B cell (primary cell): ENCODE data around the gene NOTCH4. TPM values are rescaled to one million over a fixed set of nuclear protein-coding genes. Genes with fewer than 3 reads are reported as not detected.

Source experiments
- ATAC-seq: fragments of 200-7000 bp; cut with Tn5 transposase; one replicate; pipeline ENCODE4 v1.10.0; 2021; ENCODE audit warnings: low read depth, mild to moderate bottlenecking, moderate number of reproducible peaks, moderate library complexity
- CTCF ChIA-PET: fragments of 350-600 bp; sonication (Branson Sonifier 250); formaldehyde crosslinking; loops from one replicate; lab custom pipeline; 2021; ENCODE audit warnings: antibody characterized with exemption, inconsistent platforms; lab: Charles Lee
- POLR2A ChIA-PET: fragments of 350-600 bp; sonication (Branson Sonifier 250); formaldehyde crosslinking; loops from one replicate; lab custom pipeline; 2021; ENCODE audit warnings: antibody characterized with exemption; lab: Charles Lee
- DNase-seq: peaks from one replicate; pipeline ENCODE4 v3.0.0; 2013
- H2AFZ ChIP-seq: 2 replicates; pipeline ENCODE4 v1.6.1; 2012; ENCODE audit warnings: mild to moderate bottlenecking, low read depth, low read length; ENCODE audit not compliant: insufficient read depth, poor library complexity, severe bottlenecking
- H3K27ac ChIP-seq, 2 donors: 1 replicate in 1 of 2; 2 replicates in 1 of 2; pipeline ENCODE4 v1.5.1; 2012 to 2013; ENCODE audit warnings: low read length in 2 of 2, mild to moderate bottlenecking in 2 of 2, moderate library complexity in 1 of 2
- H3K27me3 ChIP-seq, 4 experiments: fragments of 200-600 bp in 1 of 4; sonication (generic) in 1 of 4; replicated peaks in 1 of 4; 1 replicate in 2 of 4; 2 replicates in 2 of 4; pipeline versions ENCODE4 v1.6.1 to v1.7.0; 2013 to 2016; ENCODE audit warnings: low read length in 3 of 4, mild to moderate bottlenecking in 2 of 4, mixed read lengths in 1 of 4, moderate library complexity in 1 of 4; ENCODE audit not compliant: insufficient read depth in 4 of 4, control insufficient read depth in 3 of 4; ENCODE audit errors: control extremely low read depth in 1 of 4
- H3K36me3 ChIP-seq, 2 experiments: replicated peaks in 1 of 2; 1 replicate in 1 of 2; 2 replicates in 1 of 2; pipeline versions ENCODE4 v1.6.1 to v1.7.1; 2013; ENCODE audit warnings: low read length in 1 of 2; ENCODE audit not compliant: insufficient read depth in 2 of 2, control insufficient read depth in 1 of 2; ENCODE audit errors: control extremely low read depth in 1 of 2, extremely low read depth in 1 of 2
- H3K4me1 ChIP-seq, 2 donors: fragments of 200-600 bp in 1 of 2; sonication (generic) in 1 of 2; 1 replicate in 1 of 2; 2 replicates in 1 of 2; pipeline versions ENCODE4 v1.5.1 to v1.6.1; 2013 to 2017; ENCODE audit warnings: low read length in 2 of 2; ENCODE audit not compliant: control insufficient read depth in 2 of 2, insufficient read depth in 2 of 2
- H3K4me2 ChIP-seq: replicated peaks from 2 replicates; pipeline ENCODE3; 2012; ENCODE audit warnings: mild to moderate bottlenecking, low read depth, low read length; ENCODE audit not compliant: poor library complexity, severe bottlenecking
- H3K4me3 ChIP-seq, 5 experiments: fragments of 200-600 bp in 1 of 5; sonication (generic) in 1 of 5; 1 replicate in 3 of 5; 2 replicates in 2 of 5; pipeline versions ENCODE4 v1.5.1 to v1.7.0; 2011 to 2016; ENCODE audit warnings: low read length in 4 of 5, mild to moderate bottlenecking in 4 of 5, low read depth in 2 of 5, control low read depth in 1 of 5, moderate library complexity in 1 of 5; ENCODE audit not compliant: insufficient read depth in 1 of 5; ENCODE audit errors: control extremely low read depth in 1 of 5, extremely low read depth in 1 of 5
- H3K79me2 ChIP-seq: fragments of 200-600 bp; sonication (generic); one replicate; pipeline ENCODE4 v1.6.0; 2016; ENCODE audit warnings: low read length; ENCODE audit not compliant: control insufficient read depth, insufficient read depth
- H3K9ac ChIP-seq: fragments of 200-600 bp; sonication (generic); 2 replicates; pipeline ENCODE4 v1.6.1; 2017; ENCODE audit warnings: mild to moderate bottlenecking, low read length, moderate library complexity
- H3K9me3 ChIP-seq, 3 donors: one replicate each; pipeline versions ENCODE4 v1.6.1 to v1.7.1; 2013; ENCODE audit warnings: low read length in 2 of 3; ENCODE audit not compliant: control insufficient read depth in 2 of 3, insufficient read depth in 1 of 3; ENCODE audit errors: control extremely low read depth in 1 of 3
- H4K20me1 ChIP-seq: 2 replicates; pipeline ENCODE4 v1.6.0; 2012; ENCODE audit warnings: mild to moderate bottlenecking, low read length; ENCODE audit not compliant: insufficient read depth, control insufficient read depth, poor library complexity, severe bottlenecking
- H3K27ac Mint-ChIP-seq: one replicate; pipeline ENCODE4 v1.8.0; 2021; ENCODE audit warnings: mixed read lengths
- H3K27me3 Mint-ChIP-seq: one replicate; pipeline ENCODE4 v1.8.0; 2021; ENCODE audit warnings: mixed read lengths
- H3K4me1 Mint-ChIP-seq: one replicate; pipeline ENCODE4 v1.8.0; 2021; ENCODE audit warnings: mixed read lengths
- H3K4me3 Mint-ChIP-seq: one replicate; pipeline ENCODE4 v1.8.0; 2021; ENCODE audit warnings: mixed read lengths
- H3K9me3 Mint-ChIP-seq: one replicate; pipeline ENCODE4 v1.8.0; 2022; ENCODE audit warnings: mixed read lengths; ENCODE audit not compliant: insufficient read depth
- EZH2 ChIP-seq: IDR thresholded peaks from 2 replicates; pipeline ENCODE4 v1.6.1; 2012; ENCODE audit warnings: borderline replicate concordance, low read depth, mild to moderate bottlenecking, moderate library complexity, low read length; ENCODE audit not compliant: insufficient read depth, poor library complexity, severe bottlenecking
- WGBS: methylation state at CpG from one replicate; pipeline ENCODE4 v1.1.5; 2013; ENCODE audit warnings: missing lambda C conversion rate; ENCODE audit not compliant: insufficient coverage; 5-methylcytosine and 5-hydroxymethylcytosine counted together
- intact Hi-C: fragments of 100-400 bp; cut with micrococcal nuclease; formaldehyde crosslinking; loops from one replicate; pipeline ENCODE4 v1.10.0; 2022
- polyA plus RNA-seq: library from polyadenylated mRNA; depleted of rRNA; stranded (reverse); fragments of >200 nt; gene quantifications from 2 replicates; pipeline ENCODE4 v1.2.3, GENCODE V29; 2012
- total RNA-seq, 2 donors: library from RNA; stranded (reverse); fragments of 120-200 nt in 1 of 2; gene quantifications; 1 replicate in 1 of 2; 2 replicates in 1 of 2; pipeline versions ENCODE4 v1.2.3 to v1.2.4, GENCODE V29; 2013 to 2022
- TF ChIP-seq, protein P1 (sequence below): fragments of 200-600 bp; IDR thresholded peaks from one replicate; pipeline ENCODE4 v1.8.0; 2022; ENCODE audit warnings: antibody characterized with exemption, mild to moderate bottlenecking

NOTCH4 gene
- total and polyA plus RNA-seq, 2 donors (not counting 1 experiment from before 2014, with no cell fraction given), result 6.3 to 10.3 TPM

DNA sequence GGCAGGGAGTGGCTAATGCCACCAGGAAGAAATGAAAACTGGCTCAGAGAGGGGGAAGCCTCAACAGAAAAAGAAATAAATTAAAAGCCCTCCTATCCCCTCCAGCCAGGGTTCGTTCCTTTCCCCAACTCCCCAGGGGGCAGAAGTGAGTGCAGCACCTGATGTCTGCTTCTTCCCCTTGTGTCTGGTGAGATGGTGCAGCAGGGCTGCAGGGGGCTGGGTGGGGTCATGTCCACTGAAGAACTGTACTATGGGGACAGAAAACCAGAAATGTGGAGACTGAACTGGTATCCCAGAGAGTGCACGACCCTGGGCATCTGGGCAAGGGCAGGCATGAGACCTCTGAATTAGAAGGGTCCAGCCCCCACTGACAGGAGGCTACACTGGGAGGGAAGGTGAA, 55.5 kb downstream of the NOTCH4 start:
- no peak for ATAC-seq
- H3K4me3 ChIP-seq, result no peak overlapping the region
- 67% methylated on average over 1 of the region's 2 CpGs for WGBS

DNA sequence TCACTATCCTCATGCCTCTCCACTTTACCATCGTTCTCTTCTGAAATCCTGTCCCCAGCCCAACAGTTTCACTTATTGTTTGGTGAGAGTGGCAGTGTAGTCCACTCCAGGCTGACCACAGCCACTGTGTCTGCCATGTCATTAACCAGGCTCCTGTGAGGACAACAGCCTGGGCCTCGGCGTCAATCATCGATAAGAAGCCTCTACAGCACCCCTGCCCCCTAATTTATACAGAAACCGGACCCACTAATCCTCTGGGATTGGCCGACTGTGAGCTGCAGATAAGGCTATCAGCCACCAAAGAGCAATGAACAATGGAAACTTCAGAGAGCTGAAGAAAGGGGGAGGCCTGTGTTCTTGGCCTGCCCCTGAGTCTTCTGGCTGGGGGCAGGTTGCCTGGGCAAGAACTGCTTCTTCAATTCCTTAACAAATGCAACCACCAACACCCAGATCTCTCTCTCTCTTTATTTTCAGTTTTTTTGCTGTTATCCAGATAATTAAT, 56.1 kb downstream of the NOTCH4 start:
- Histone ChIP-seq H3K4me3 (no peak overlapping the region), H3K4me2 (no peak overlapping the region), H3K36me3 (peaks cover 7 to 23% of the 10 kb centered on the region in 2 experiments), H4K20me1 (no peaks in the 10 kb centered on the region), H3K27me3 (no peaks in the 10 kb centered on the region), H3K4me1 (peaks cover 0 to 7% of the 10 kb centered on the region in 2 donors), H3K9ac (no peak overlapping the region), H3K9me3 (no peaks in the 10 kb centered on the region), H3K79me2 (no peaks in the 10 kb centered on the region), H2AFZ (no peak overlapping the region), H3K27ac (no peak overlapping the region)
- Mint-ChIP-seq H3K9me3 (no peaks in the 10 kb centered on the region), H3K27me3 (no peaks in the 10 kb centered on the region), H3K4me1 (peaks cover 10% of the 10 kb centered on the region), H3K4me3 (no peak overlapping the region), H3K27ac (no peak overlapping the region)
- no peak for DNase-seq
- intact Hi-C loops, result no loop called here
- WGBS, result 100% methylated on average over 1 of the region's 6 CpGs
- CTCF ChIA-PET, result no interaction called here
- ATAC-seq, result no peak
- POLR2A ChIA-PET, result no interaction called here
- TF ChIP-seq, protein P1, sequence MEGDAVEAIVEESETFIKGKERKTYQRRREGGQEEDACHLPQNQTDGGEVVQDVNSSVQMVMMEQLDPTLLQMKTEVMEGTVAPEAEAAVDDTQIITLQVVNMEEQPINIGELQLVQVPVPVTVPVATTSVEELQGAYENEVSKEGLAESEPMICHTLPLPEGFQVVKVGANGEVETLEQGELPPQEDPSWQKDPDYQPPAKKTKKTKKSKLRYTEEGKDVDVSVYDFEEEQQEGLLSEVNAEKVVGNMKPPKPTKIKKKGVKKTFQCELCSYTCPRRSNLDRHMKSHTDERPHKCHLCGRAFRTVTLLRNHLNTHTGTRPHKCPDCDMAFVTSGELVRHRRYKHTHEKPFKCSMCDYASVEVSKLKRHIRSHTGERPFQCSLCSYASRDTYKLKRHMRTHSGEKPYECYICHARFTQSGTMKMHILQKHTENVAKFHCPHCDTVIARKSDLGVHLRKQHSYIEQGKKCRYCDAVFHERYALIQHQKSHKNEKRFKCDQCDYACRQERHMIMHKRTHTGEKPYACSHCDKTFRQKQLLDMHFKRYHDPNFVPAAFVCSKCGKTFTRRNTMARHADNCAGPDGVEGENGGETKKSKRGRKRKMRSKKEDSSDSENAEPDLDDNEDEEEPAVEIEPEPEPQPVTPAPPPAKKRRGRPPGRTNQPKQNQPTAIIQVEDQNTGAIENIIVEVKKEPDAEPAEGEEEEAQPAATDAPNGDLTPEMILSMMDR, result no peak
- no peak for TF ChIP-seq EZH2

More for the DNA sequence above, 55.5 kb downstream of the NOTCH4 start:
- H3K9ac ChIP-seq, result no peak overlapping the region
- H3K36me3 ChIP-seq, result peaks cover 7 to 23% of the 10 kb centered on the region in 2 experiments
- no peaks in the 10 kb centered on the region for H4K20me1 ChIP-seq
- no peak overlapping the region for H3K27ac ChIP-seq
- H3K79me2 ChIP-seq, result no peaks in the 10 kb centered on the region
- H3K27ac Mint-ChIP-seq, result no peak overlapping the region
- H3K4me3 Mint-ChIP-seq, result no peak overlapping the region
- ChIA-PET CTCF (no interaction called here), POLR2A (no interaction called here)
- no peak for DNase-seq
- intact Hi-C loops, result no loop called here
- no peak overlapping the region for H2AFZ ChIP-seq
- no peak overlapping the region for H3K4me2 ChIP-seq
- no peaks in the 10 kb centered on the region for H3K27me3 Mint-ChIP-seq
- TF ChIP-seq EZH2, result no peak
- TF ChIP-seq, protein P1, result no peak
- peaks cover 0 to 13% of the 10 kb centered on the region in 2 donors for H3K4me1 ChIP-seq
- H3K4me1 Mint-ChIP-seq, result peaks cover 12% of the 10 kb centered on the region
- H3K9me3 ChIP-seq, result no peaks in the 10 kb centered on the region
- no peaks in the 10 kb centered on the region for H3K9me3 Mint-ChIP-seq
- no peaks in the 10 kb centered on the region for H3K27me3 ChIP-seq
